K562 (cell line): ENCODE results near the gene LAMA3. TPM values are rescaled to one million over a fixed set of nuclear protein-coding genes. Genes with fewer than 3 reads are reported as not detected.

ENCODE experiments used
- ARHGAP35 ChIP-seq: fragments of 450-650 bp; IDR thresholded peaks from 2 replicates; pipeline ENCODE4 v1.6.1; 2018; ENCODE audit not compliant: partially characterized antibody
- BHLHE40 ChIP-seq: IDR thresholded peaks from 2 replicates; pipeline ENCODE4 v1.6.1; 2011; ENCODE audit warnings: low read length, improper control_type of control experiment
- ELF1 ChIP-seq: fragments of 200-800 bp; sonication (Bioruptor generic); IDR thresholded peaks from 2 replicates; pipeline ENCODE4 v1.6.1; 2016; ENCODE audit warnings: missing genetic modification characterization, missing compliant biosample characterization
- JUND ChIP-seq, 2 experiments: IDR thresholded peaks; 2 replicates in 1 of 2; 3 replicates in 1 of 2; pipeline ENCODE4 v1.6.1; 2011; ENCODE audit warnings: borderline replicate concordance in 2 of 2, low read depth in 2 of 2, low read length in 2 of 2, improper control_type of control experiment in 1 of 2, missing biosample characterization in 1 of 2, missing genetic modification characterization in 1 of 2, missing genetic modification reagents in 1 of 2
- NR2C2 ChIP-seq, 2 experiments: fragments of 200-800 bp in 1 of 2; sonication (Bioruptor generic) in 1 of 2; sonication (generic) in 1 of 2; formaldehyde crosslinking in 1 of 2; IDR thresholded peaks; 2 replicates each; pipeline versions ENCODE4 v1.6.1 to v1.8.0; 2016 to 2022; ENCODE audit warnings: mild to moderate bottlenecking in 1 of 2, missing compliant biosample characterization in 1 of 2, missing genetic modification characterization in 1 of 2, missing genetic modification reagents in 1 of 2
- RNF219 ChIP-seq: fragments of 250-450 bp; sonication (Bioruptor Pico); IDR thresholded peaks from 2 replicates; pipeline ENCODE4 v1.5.0; 2022; ENCODE audit warnings: mild to moderate bottlenecking
- TBP ChIP-seq: optimal IDR thresholded peaks from 2 replicates; pipeline ENCODE3; 2011; ENCODE audit warnings: low read depth, low read length, improper control_type of control experiment
- VEZF1 ChIP-seq: fragments of 200-800 bp; sonication (Bioruptor generic); IDR thresholded peaks from 2 replicates; pipeline ENCODE4 v1.6.1; 2017; ENCODE audit warnings: missing genetic modification characterization, missing compliant biosample characterization
- ZFX ChIP-seq: sonication (generic); formaldehyde crosslinking; IDR thresholded peaks from 2 replicates; pipeline ENCODE4 v1.8.0; 2022; ENCODE audit warnings: mild to moderate bottlenecking, missing genetic modification reagents, moderate library complexity
- ZNF165 ChIP-seq: fragments of 250-450 bp; sonication (Bioruptor Pico); IDR thresholded peaks from 2 replicates; pipeline ENCODE4 v1.4.0; 2020; ENCODE audit warnings: borderline replicate concordance
- ZNF644 ChIP-seq: fragments of 200-800 bp; sonication (Bioruptor generic); IDR thresholded peaks from 2 replicates; pipeline ENCODE4 v1.6.1; 2016; ENCODE audit warnings: low read depth, missing genetic modification characterization, missing compliant biosample characterization
- polyA plus RNA-seq, 8 experiments: library from polyadenylated mRNA; depleted of rRNA in 4 of 8; stranded (reverse) in 5 of 8; unstranded in 3 of 8; fragments of >200 nt; fragmentation: Nextera tagmentation in 2 of 8; fragmentation: Illumina TruSeq in 1 of 8; extraction: Ambion mirVana in 2 of 8; extraction: Trizol in 1 of 8; gene quantifications; 2 replicates each; pipeline versions ENCODE4 v1.2.1 to v1.2.3, GENCODE V29; 2011 to 2014; ENCODE audit warnings: inconsistent platforms in 1 of 8, missing spikeins in 1 of 8
- total RNA-seq, 7 experiments: library from RNA; depleted of rRNA in 6 of 7; stranded (reverse); fragments of >200 nt in 6 of 7; fragmentation: Illumina TruSeq in 2 of 7; extraction: Trizol in 2 of 7; gene quantifications; 2 replicates each; pipeline versions ENCODE4 v1.2.1 to v1.2.3, GENCODE V29; 2011 to 2021; ENCODE audit warnings: low replicate concordance in 1 of 7
- TF ChIP-seq, protein P1 (sequence below): sonication (generic); formaldehyde crosslinking; IDR thresholded peaks from 2 replicates; pipeline ENCODE4 v1.8.0; 2022; ENCODE audit warnings: mild to moderate bottlenecking, missing genetic modification reagents
- TF ChIP-seq, protein P2 (sequence below): sonication (generic); IDR thresholded peaks from 2 replicates; pipeline ENCODE4 v1.6.1; 2016
- TF ChIP-seq, protein P3 (sequence below): fragments of 450-650 bp; IDR thresholded peaks from 2 replicates; pipeline ENCODE4 v1.7.0; 2016; ENCODE audit warnings: borderline replicate concordance

Gene LAMA3
- total and polyA plus RNA-seq, 9 of the 15 experiments (the other 6 are each of a cell fraction or from before 2014, with no cell fraction given): 0.07 TPM; not detected in 8

GRCh38 chr18:23710068-23710527 lies 20.8 kb downstream of the LAMA3 start (continued):
- TF ChIP-seq, protein P1, sequence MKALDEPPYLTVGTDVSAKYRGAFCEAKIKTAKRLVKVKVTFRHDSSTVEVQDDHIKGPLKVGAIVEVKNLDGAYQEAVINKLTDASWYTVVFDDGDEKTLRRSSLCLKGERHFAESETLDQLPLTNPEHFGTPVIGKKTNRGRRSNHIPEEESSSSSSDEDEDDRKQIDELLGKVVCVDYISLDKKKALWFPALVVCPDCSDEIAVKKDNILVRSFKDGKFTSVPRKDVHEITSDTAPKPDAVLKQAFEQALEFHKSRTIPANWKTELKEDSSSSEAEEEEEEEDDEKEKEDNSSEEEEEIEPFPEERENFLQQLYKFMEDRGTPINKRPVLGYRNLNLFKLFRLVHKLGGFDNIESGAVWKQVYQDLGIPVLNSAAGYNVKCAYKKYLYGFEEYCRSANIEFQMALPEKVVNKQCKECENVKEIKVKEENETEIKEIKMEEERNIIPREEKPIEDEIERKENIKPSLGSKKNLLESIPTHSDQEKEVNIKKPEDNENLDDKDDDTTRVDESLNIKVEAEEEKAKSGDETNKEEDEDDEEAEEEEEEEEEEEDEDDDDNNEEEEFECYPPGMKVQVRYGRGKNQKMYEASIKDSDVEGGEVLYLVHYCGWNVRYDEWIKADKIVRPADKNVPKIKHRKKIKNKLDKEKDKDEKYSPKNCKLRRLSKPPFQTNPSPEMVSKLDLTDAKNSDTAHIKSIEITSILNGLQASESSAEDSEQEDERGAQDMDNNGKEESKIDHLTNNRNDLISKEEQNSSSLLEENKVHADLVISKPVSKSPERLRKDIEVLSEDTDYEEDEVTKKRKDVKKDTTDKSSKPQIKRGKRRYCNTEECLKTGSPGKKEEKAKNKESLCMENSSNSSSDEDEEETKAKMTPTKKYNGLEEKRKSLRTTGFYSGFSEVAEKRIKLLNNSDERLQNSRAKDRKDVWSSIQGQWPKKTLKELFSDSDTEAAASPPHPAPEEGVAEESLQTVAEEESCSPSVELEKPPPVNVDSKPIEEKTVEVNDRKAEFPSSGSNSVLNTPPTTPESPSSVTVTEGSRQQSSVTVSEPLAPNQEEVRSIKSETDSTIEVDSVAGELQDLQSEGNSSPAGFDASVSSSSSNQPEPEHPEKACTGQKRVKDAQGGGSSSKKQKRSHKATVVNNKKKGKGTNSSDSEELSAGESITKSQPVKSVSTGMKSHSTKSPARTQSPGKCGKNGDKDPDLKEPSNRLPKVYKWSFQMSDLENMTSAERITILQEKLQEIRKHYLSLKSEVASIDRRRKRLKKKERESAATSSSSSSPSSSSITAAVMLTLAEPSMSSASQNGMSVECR: no peak
- TF ChIP-seq ZNF644 (peak; percentile 62; the same call in 1 of the 2 replicates), RNF219 (CRISPR knock-in tag) (no peak), NR2C2 (CRISPR knock-in tag; IDR thresholded peaks at IDR 0.05) (no peak), NR2C2 (tag; IDR thresholded peaks at IDR 0.05) (peak; percentile 71), ZFX (CRISPR knock-in tag) (no peak), JUND (IDR thresholded peaks at IDR 0.05; ENCODE audit: borderline replicate concordance, low read depth, low read length) (peak; percentile 91), JUND (tag; IDR thresholded peaks at IDR 0.05; ENCODE audit: borderline replicate concordance, low read depth, low read length) (peak; percentile 84; the same call in 2 of the 3 replicates), TBP (no peak), ELF1 (no peak), ZNF165 (CRISPR knock-in tag) (no peak), VEZF1 (CRISPR knock-in tag) (peak; percentile 47; the same call in 1 of the 2 replicates), ARHGAP35 (no peak), BHLHE40 (peak; percentile 17; the same call in 1 of the 2 replicates)
- TF ChIP-seq, protein P2, sequence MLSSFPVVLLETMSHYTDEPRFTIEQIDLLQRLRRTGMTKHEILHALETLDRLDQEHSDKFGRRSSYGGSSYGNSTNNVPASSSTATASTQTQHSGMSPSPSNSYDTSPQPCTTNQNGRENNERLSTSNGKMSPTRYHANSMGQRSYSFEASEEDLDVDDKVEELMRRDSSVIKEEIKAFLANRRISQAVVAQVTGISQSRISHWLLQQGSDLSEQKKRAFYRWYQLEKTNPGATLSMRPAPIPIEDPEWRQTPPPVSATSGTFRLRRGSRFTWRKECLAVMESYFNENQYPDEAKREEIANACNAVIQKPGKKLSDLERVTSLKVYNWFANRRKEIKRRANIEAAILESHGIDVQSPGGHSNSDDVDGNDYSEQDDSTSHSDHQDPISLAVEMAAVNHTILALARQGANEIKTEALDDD: peak; percentile 86
- TF ChIP-seq, protein P3, sequence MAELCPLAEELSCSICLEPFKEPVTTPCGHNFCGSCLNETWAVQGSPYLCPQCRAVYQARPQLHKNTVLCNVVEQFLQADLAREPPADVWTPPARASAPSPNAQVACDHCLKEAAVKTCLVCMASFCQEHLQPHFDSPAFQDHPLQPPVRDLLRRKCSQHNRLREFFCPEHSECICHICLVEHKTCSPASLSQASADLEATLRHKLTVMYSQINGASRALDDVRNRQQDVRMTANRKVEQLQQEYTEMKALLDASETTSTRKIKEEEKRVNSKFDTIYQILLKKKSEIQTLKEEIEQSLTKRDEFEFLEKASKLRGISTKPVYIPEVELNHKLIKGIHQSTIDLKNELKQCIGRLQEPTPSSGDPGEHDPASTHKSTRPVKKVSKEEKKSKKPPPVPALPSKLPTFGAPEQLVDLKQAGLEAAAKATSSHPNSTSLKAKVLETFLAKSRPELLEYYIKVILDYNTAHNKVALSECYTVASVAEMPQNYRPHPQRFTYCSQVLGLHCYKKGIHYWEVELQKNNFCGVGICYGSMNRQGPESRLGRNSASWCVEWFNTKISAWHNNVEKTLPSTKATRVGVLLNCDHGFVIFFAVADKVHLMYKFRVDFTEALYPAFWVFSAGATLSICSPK: no peak
